ENCODE measurements around the gene TBCK. TPM values are rescaled to one million over a fixed set of nuclear protein-coding genes. Genes with fewer than 3 reads are reported as not detected.

TBCK gene
- total and polyA plus RNA-seq, 2 donors (not counting 1 experiment from before 2014, with no cell fraction given), result 17.5 to 86.1 TPM

- ATAC-seq (ENCODE audit: low read depth) (no peak), DNase-seq (no peak)
- Histone ChIP-seq H3K27me3 (replicated peaks in 1 of 4; ENCODE audit: control extremely low read depth in 1 of 4, control insufficient read depth in 3 of 4, insufficient read depth in 4 of 4, low read length in 3 of 4) (no peaks in the 10 kb centered on the region), H3K9me3 (ENCODE audit: control extremely low read depth in 1 of 3, control insufficient read depth in 2 of 3, insufficient read depth in 1 of 3, low read length in 2 of 3) (peaks cover 0 to 5% (median 1%) of the 10 kb centered on the region in 3 donors), H3K4me3 (ENCODE audit: control extremely low read depth in 1 of 5, extremely low read depth in 1 of 5, insufficient read depth in 1 of 5, low read depth in 2 of 5, low read length in 4 of 5) (no peak overlapping the region), H3K36me3 (replicated peaks in 1 of 2; ENCODE audit: control extremely low read depth in 1 of 2, control insufficient read depth in 1 of 2, extremely low read depth in 1 of 2, insufficient read depth in 2 of 2, low read length in 1 of 2) (no peaks in the 10 kb centered on the region), H3K4me2 (replicated peaks; ENCODE audit: low read depth, low read length, poor library complexity, severe bottlenecking) (no peak overlapping the region), H3K9ac (ENCODE audit: low read length) (no peak overlapping the region), H4K20me1 (ENCODE audit: control insufficient read depth, insufficient read depth, low read length, poor library complexity, severe bottlenecking) (no peaks in the 10 kb centered on the region), H2AFZ (ENCODE audit: insufficient read depth, low read depth, low read length, poor library complexity, severe bottlenecking) (no peak overlapping the region), H3K79me2 (ENCODE audit: control insufficient read depth, insufficient read depth, low read length) (no peaks in the 10 kb centered on the region), H3K4me1 (ENCODE audit: control insufficient read depth in 2 of 2, insufficient read depth in 2 of 2, low read length in 2 of 2) (no peaks in the 10 kb centered on the region), H3K27ac (ENCODE audit: low read length in 2 of 2) (no peak overlapping the region)
- Mint-ChIP-seq H3K27ac (no peak overlapping the region), H3K9me3 (ENCODE audit: insufficient read depth) (peaks cover 7% of the 10 kb centered on the region), H3K27me3 (no peaks in the 10 kb centered on the region), H3K4me1 (no peaks in the 10 kb centered on the region), H3K4me3 (no peak overlapping the region)
- TF ChIP-seq CTCF (IDR thresholded peaks at IDR 0.05), result no peak
- TF ChIP-seq EZH2 (IDR thresholded peaks at IDR 0.05; ENCODE audit: borderline replicate concordance, insufficient read depth, low read depth, low read length, poor library complexity, severe bottlenecking), result no peak
- intact Hi-C loops (cut with micrococcal nuclease), result no loop called here
- WGBS (ENCODE audit: insufficient coverage), result 100% methylated on average over 1 of the region's 3 CpGs
- ChIA-PET POLR2A (no interaction called here), CTCF (no interaction called here)
Measured at GRCh38 chr4:106034220-106034619, 281.8 kb downstream of the TBCK start.

DNA sequence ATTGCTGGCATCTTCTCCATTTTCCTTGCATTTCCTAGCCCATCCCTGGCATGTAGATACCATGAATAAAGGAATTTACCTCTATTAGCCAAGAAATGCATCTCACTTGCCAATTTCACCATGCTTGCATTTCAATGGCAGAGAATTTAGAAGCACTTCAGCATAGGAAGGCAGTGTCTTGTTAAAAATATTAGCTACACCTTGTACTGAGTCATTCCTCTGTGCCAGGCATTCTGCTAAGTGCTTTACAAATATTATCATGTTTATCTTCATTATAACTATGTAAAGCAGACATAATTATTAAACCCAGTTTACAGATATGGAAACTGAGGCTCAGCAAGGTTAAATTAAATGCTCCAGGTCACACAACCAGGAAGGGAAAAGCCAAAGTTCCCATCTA lies 282.5 kb downstream of the TBCK start:
- Histone ChIP-seq H3K9ac (ENCODE audit: low read length) (no peak overlapping the region), H4K20me1 (ENCODE audit: control insufficient read depth, insufficient read depth, low read length, poor library complexity, severe bottlenecking) (no peaks in the 10 kb centered on the region), H3K4me3 (ENCODE audit: control extremely low read depth in 1 of 5, extremely low read depth in 1 of 5, insufficient read depth in 1 of 5, low read depth in 2 of 5, low read length in 4 of 5) (no peak overlapping the region), H3K27ac (ENCODE audit: low read length in 2 of 2) (no peak overlapping the region), H3K79me2 (ENCODE audit: control insufficient read depth, insufficient read depth, low read length) (no peaks in the 10 kb centered on the region), H3K4me1 (ENCODE audit: control insufficient read depth in 2 of 2, insufficient read depth in 2 of 2, low read length in 2 of 2) (no peaks in the 10 kb centered on the region), H3K9me3 (ENCODE audit: control extremely low read depth in 1 of 3, control insufficient read depth in 2 of 3, insufficient read depth in 1 of 3, low read length in 2 of 3) (peaks cover 0 to 5% (median 1%) of the 10 kb centered on the region in 3 donors), H3K27me3 (replicated peaks in 1 of 4; ENCODE audit: control extremely low read depth in 1 of 4, control insufficient read depth in 3 of 4, insufficient read depth in 4 of 4, low read length in 3 of 4) (no peaks in the 10 kb centered on the region), H3K36me3 (replicated peaks in 1 of 2; ENCODE audit: control extremely low read depth in 1 of 2, control insufficient read depth in 1 of 2, extremely low read depth in 1 of 2, insufficient read depth in 2 of 2, low read length in 1 of 2) (no peaks in the 10 kb centered on the region), H3K4me2 (replicated peaks; ENCODE audit: low read depth, low read length, poor library complexity, severe bottlenecking) (no peak overlapping the region), H2AFZ (ENCODE audit: insufficient read depth, low read depth, low read length, poor library complexity, severe bottlenecking) (no peak overlapping the region)
- Mint-ChIP-seq H3K27ac (no peak overlapping the region), H3K27me3 (no peaks in the 10 kb centered on the region), H3K4me3 (no peak overlapping the region), H3K4me1 (no peaks in the 10 kb centered on the region), H3K9me3 (ENCODE audit: insufficient read depth) (peaks cover 7% of the 10 kb centered on the region)
- DNase-seq (no peak), ATAC-seq (ENCODE audit: low read depth) (no peak)
- ChIA-PET POLR2A (no interaction called here), CTCF (interaction anchor here (1.0 kb wide), 1 partner anchor 8 kb away, joined by 3 read pairs; no protein-coding TSS in a partner anchor)
- intact Hi-C loops (cut with micrococcal nuclease), result no loop called here
- TF ChIP-seq EZH2 (IDR thresholded peaks at IDR 0.05; ENCODE audit: borderline replicate concordance, insufficient read depth, low read depth, low read length, poor library complexity, severe bottlenecking) (no peak), CTCF (IDR thresholded peaks at IDR 0.05) (no peak)

All from B cell (primary cell).